Activated T-cell treated with anti-CD3 and anti-CD28 coated beads, Interleukin-2, amount 50 U/mL, for 1 hour (primary cell): ENCODE results near the gene TBCEL.
"Not testable (repeated sequence)": the region's sequence is repeated elsewhere in the genome, so short reads cannot be mapped to it uniquely, and the experiment has no call there.

ENCODE experiments used
- DNase-seq: peaks from one replicate; pipeline ENCODE4 v3.0.0-alpha.2; 2020

The TBCEL gene, protein sequence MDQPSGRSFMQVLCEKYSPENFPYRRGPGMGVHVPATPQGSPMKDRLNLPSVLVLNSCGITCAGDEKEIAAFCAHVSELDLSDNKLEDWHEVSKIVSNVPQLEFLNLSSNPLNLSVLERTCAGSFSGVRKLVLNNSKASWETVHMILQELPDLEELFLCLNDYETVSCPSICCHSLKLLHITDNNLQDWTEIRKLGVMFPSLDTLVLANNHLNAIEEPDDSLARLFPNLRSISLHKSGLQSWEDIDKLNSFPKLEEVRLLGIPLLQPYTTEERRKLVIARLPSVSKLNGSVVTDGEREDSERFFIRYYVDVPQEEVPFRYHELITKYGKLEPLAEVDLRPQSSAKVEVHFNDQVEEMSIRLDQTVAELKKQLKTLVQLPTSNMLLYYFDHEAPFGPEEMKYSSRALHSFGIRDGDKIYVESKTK

GRCh38 chr11:121023848-121024751 is at the start of gene TBCEL:
TSS of gene TBCEL (plus strand) at chr11:121024102. CDS start at chr11:121045691, 21,589 bp downstream.
- DNase-seq, result peak; percentile 80

DNA sequence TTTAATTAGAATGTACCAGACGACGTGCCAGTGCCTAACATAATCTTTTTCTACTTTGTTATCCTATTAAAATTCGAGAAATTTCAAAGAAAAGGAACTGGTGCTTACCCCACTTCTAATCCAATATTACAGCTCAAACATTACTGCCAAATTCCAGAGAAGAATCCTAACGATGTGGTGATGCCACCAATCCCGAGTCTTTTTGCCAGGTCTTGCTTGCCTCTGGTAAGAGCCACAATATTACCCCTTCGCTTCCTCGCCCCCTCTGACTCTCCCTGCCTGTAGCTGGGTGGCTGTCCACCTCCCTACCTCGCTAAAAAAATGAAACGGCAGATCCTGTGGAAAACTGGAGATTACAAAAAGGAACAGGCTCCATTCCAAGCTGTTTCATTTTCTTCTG is 49.4 kb upstream of the TBCEL start:
- DNase-seq, result no peak

- DNase-seq, result no peak
Observed at GRCh38 chr11:120974965-120975364, 48.9 kb upstream of the TBCEL start.

- DNase-seq, result no peak
Observed at GRCh38 chr11:120977266-120978137, 46.4 kb upstream of the TBCEL start.

- DNase-seq, result no peak
Observed at GRCh38 chr11:120978701-120979100, 45.2 kb upstream of the TBCEL start.

GRCh38 chr11:120985718-120986569 is 38.0 kb upstream of the TBCEL start:
- DNase-seq, result peak; percentile 53

- DNase-seq, result no peak
Observed at GRCh38 chr11:120988603-120989002, 35.3 kb upstream of the TBCEL start.

GRCh38 chr11:120991830-120992686 is 31.8 kb upstream of the TBCEL start:
- no peak for DNase-seq

GRCh38 chr11:120994091-120994859 is 29.6 kb upstream of the TBCEL start:
- DNase-seq, result no peak

GRCh38 chr11:120995184-120995583 is 28.7 kb upstream of the TBCEL start:
- DNase-seq, result no peak

DNA sequence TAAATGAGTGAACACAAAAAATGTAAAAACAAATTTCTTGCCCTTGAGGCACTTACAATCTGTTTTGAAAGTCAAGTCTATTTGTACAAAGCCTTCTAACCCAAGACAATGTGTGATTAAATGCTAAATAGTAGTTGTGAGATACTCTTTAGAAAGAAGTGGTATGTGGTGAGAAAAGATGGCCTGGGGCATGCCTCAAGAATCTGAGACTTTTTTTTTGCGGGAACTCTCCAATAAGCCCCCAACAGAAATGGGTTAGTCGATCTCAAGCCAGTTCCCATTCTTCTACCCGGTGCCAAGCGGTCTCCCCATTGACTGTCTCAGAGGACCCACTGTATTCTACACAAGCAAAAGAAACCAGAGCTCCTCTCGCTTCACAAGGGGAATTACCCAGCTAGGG is 26.9 kb upstream of the TBCEL start:
- DNase-seq, result no peak

GRCh38 chr11:120998581-120998980 is 25.3 kb upstream of the TBCEL start:
- DNase-seq, result no peak

GRCh38 chr11:121004206-121004840 is 19.6 kb upstream of the TBCEL start:
- DNase-seq, result no peak

GRCh38 chr11:121006922-121007321 is 17.0 kb upstream of the TBCEL start:
- no peak for DNase-seq

DNA sequence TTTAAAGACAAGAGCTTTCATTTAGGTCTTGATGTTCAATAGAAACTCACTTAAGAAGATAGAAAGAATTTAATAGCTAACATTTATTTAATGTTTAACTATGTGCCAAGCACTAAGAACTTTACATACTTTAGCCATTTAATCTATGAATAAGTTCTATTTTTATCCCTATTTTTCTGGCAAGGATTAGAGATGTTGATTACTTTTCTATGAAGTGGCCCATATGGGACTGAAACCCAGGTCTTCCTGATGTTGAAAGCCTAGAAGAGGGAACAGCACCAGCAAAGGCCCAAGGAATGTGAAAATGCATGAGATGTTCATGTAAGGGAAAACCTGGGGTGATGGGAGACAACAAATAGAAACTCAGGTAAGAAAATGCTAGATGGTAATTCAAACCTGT is 15.4 kb upstream of the TBCEL start:
- DNase-seq, result no peak

- no peak for DNase-seq
Observed at GRCh38 chr11:121012091-121012490, 11.8 kb upstream of the TBCEL start.

DNA sequence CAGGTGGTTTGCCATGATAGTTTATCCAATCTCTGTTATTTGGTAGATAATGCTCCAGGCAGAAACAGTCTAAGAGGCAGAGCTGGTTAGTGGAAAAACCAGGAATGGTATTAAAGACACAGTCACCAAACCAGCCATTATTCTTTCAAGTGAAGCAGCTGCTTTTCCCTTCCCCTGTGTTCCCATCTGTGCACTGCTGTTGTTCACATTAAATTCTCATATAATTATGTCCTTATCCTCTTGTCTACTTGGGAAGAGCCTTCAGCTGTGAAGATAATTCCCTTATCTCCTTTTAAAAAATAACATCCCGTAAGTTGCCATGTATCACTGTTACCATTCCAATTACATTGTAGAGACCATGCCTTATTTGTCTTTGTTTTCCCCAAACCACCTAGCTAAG is 5.2 kb upstream of the TBCEL start:
- no peak for DNase-seq

DNA sequence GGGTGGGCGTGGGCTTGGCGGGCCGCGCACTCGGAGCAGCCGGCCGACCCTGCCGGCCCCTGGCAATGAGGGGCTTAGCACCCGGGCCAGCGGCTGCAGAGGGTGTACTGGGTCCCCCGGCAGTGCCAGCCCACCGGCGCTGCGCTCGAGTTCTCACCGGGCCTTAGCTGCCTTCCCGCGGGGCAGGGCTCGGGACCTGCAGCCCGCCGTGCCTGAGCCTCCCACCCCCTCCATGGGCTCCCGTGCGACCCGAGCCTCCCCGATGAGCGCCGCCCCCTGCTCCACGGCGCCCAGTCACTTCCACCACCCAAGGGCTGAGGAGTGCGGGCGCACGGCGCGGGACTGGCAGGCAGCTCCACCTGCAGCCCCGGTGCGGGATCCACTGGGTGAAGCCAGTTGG is 2.2 kb upstream of the TBCEL start:
- DNase-seq, result not testable (repeated sequence)

DNA sequence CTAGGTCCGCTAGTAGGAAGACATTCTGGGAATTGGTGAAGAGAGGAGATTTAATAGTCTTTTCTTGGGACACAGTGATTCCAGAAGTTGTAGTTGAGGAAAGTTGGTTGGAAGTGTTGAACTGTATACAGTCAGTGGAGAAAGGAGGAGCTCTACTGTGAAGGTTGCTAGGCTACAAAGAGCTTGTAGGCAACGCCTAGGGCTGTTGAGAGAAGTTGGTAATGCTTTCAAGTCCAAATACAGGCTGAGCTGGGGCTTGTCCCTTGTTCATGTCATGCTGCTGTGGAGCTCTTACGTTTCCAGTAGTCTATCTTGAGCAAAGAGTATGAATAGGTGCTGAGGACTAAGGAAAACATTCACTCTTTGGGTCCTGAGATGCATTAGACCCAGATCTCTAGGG is 1.1 kb downstream of the TBCEL start:
- no peak for DNase-seq

- DNase-seq, result no peak
Observed at GRCh38 chr11:121029153-121029552, 5.3 kb downstream of the TBCEL start.
